HCT116 (cell line): ENCODE results near the gene INTS12. TPM values are rescaled to one million over a fixed set of nuclear protein-coding genes. Genes with fewer than 3 reads are reported as not detected.

ENCODE experiments used
- ATAC-seq: fragments of 200-7000 bp; cut with Tn5 transposase; 2 replicates; pipeline ENCODE4 v1.9.1; 2020; ENCODE audit warnings: mild to moderate bottlenecking, moderate library complexity
- BruUV-seq: library from RNA; stranded (reverse); fragments of 400-500 nt; replicated peaks from 2 replicates; lab custom pipeline; 2021; lab: Mats Ljungman, UMichigan
- CTCF ChIA-PET: fragments of 300-600 bp; sonication (Branson Sonifier 250); formaldehyde crosslinking; loops from one replicate; lab custom pipeline; 2021; ENCODE audit warnings: antibody characterized with exemption; lab: Charles Lee
- POLR2A ChIA-PET: fragments of 300-600, 350-600 bp; sonication (Branson Sonifier 250); formaldehyde crosslinking; loops from one replicate; lab custom pipeline; 2021; ENCODE audit warnings: antibody characterized with exemption; lab: Charles Lee
- RAD21 ChIA-PET, 2 experiments: fragments of 300-600 bp; sonication (Branson Sonifier 250); formaldehyde crosslinking; loops; one replicate each; lab custom pipeline; 2023; ENCODE audit warnings: low total read pairs in 2 of 2; ENCODE audit not compliant: uncharacterized antibody in 2 of 2, unreplicated experiment in 2 of 2, low non-redundant PET in 1 of 2; lab: Charles Lee
- DNase-seq: peaks from one replicate; pipeline ENCODE4 v3.0.0-alpha.2; 2010; ENCODE audit warnings: low read depth, low spot score
- H2AFZ ChIP-seq: fragments of 200-600 bp; shearing (Covaris generic), sonication (generic); 2 replicates; pipeline ENCODE4 v1.6.1; 2017; ENCODE audit warnings: low read depth, mixed run types, mixed read lengths, antibody characterized with exemption, low read length; ENCODE audit not compliant: poor library complexity, severe bottlenecking
- H3K27ac ChIP-seq: 2 replicates; pipeline ENCODE4 v1.5.1; 2012; ENCODE audit warnings: low read depth, low read length
- H3K27me3 ChIP-seq: fragments of 200-600 bp; sonication (generic); 2 replicates; pipeline ENCODE4 v1.6.1; 2016; ENCODE audit warnings: mixed run types, low read length, mixed read lengths; ENCODE audit not compliant: insufficient read depth
- H3K36me3 ChIP-seq, 2 experiments: fragments of 200-500 bp in 1 of 2; fragments of 200-600 bp in 1 of 2; sonication (Bioruptor generic) in 1 of 2; sonication (generic) in 1 of 2; 2 replicates each; pipeline versions ENCODE4 v1.5.1 to v1.6.1; 2014 to 2016; ENCODE audit warnings: low read length in 2 of 2, inconsistent platforms in 1 of 2, mixed read lengths in 1 of 2, mixed run types in 1 of 2; ENCODE audit not compliant: insufficient read depth in 2 of 2, control insufficient read depth in 1 of 2
- H3K4me1 ChIP-seq, 2 experiments: fragments of 200-600 bp in 1 of 2; sonication (generic) in 1 of 2; 2 replicates each; pipeline versions ENCODE4 v1.5.1 to v1.6.1; 2012 to 2017; ENCODE audit warnings: low read length in 2 of 2, inconsistent platforms in 1 of 2, mild to moderate bottlenecking in 1 of 2, mixed read lengths in 1 of 2, mixed run types in 1 of 2, moderate library complexity in 1 of 2; ENCODE audit not compliant: insufficient read depth in 2 of 2, control insufficient read depth in 1 of 2
- H3K4me2 ChIP-seq: fragments of 200-600 bp; sonication (generic); 2 replicates; pipeline ENCODE4 v1.6.1; 2017; ENCODE audit warnings: mixed run types, low read length, mixed read lengths
- H3K4me3 ChIP-seq, 2 experiments: fragments of 200-600 bp in 1 of 2; sonication (generic) in 1 of 2; replicated peaks in 1 of 2; 2 replicates each; pipeline ENCODE4 v1.5.1; 2011 to 2016; ENCODE audit warnings: low read length in 2 of 2, control low read depth in 1 of 2, low read depth in 1 of 2, mild to moderate bottlenecking in 1 of 2, mixed read lengths in 1 of 2, mixed run types in 1 of 2
- H3K79me2 ChIP-seq: fragments of 200-600 bp; sonication (generic); 2 replicates; pipeline ENCODE4 v1.6.1; 2017; ENCODE audit warnings: mild to moderate bottlenecking, mixed run types, low read length, moderate library complexity, mixed read lengths; ENCODE audit not compliant: insufficient read depth
- H3K9ac ChIP-seq: fragments of 200-600 bp; sonication (generic); 2 replicates; pipeline ENCODE4 v1.6.1; 2016; ENCODE audit warnings: low read length, mixed read lengths
- H3K9me2 ChIP-seq: fragments of 200-600 bp; sonication (generic), shearing (Covaris generic); 2 replicates; pipeline ENCODE4 v1.6.1; 2017; ENCODE audit warnings: mixed run types, mild to moderate bottlenecking, moderate library complexity; ENCODE audit not compliant: insufficient read depth
- H3K9me3 ChIP-seq, 2 experiments: fragments of 200-500 bp in 1 of 2; fragments of 200-600 bp in 1 of 2; sonication (Bioruptor generic) in 1 of 2; sonication (generic) in 1 of 2; 2 replicates each; pipeline ENCODE4 v1.6.1; 2014 to 2017; ENCODE audit warnings: low read length in 2 of 2, mixed read lengths in 2 of 2, inconsistent platforms in 1 of 2, low read depth in 1 of 2, mild to moderate bottlenecking in 1 of 2, mixed run types in 1 of 2, moderate library complexity in 1 of 2; ENCODE audit not compliant: control insufficient read depth in 1 of 2, insufficient read depth in 1 of 2
- H4K20me1 ChIP-seq: fragments of 200-600 bp; sonication (generic), shearing (Covaris generic); 2 replicates; pipeline ENCODE4 v1.6.1; 2017; ENCODE audit warnings: mixed run types, mild to moderate bottlenecking, moderate library complexity; ENCODE audit not compliant: insufficient read depth
- CBX3 ChIP-seq: IDR thresholded peaks from 2 replicates; pipeline ENCODE4 v1.6.1; 2012; ENCODE audit warnings: low read depth
- EGR1 ChIP-seq: IDR thresholded peaks from 2 replicates; pipeline ENCODE4 v1.6.1; 2012; ENCODE audit warnings: low read depth
- ELF1 ChIP-seq: IDR thresholded peaks from 2 replicates; pipeline ENCODE4 v1.6.1; 2012; ENCODE audit warnings: low read depth, borderline replicate concordance
- EZH2 ChIP-seq: fragments of 200-600 bp; sonication (generic); IDR thresholded peaks from 2 replicates; pipeline ENCODE4 v1.6.1; 2017; ENCODE audit warnings: antibody characterized with exemption, mixed run types
- EZH2phosphoT487 ChIP-seq: fragments of 200-600 bp; IDR thresholded peaks from 2 replicates; pipeline ENCODE4 v1.6.1; 2018; ENCODE audit warnings: antibody characterized with exemption, borderline replicate concordance
- FOSL1 ChIP-seq: IDR thresholded peaks from 2 replicates; pipeline ENCODE4 v1.6.1; 2012; ENCODE audit warnings: low read depth
- JUND ChIP-seq: IDR thresholded peaks from 2 replicates; pipeline ENCODE4 v1.6.1; 2012
- RAD21 ChIP-seq: IDR thresholded peaks from 2 replicates; pipeline ENCODE4 v1.6.1; 2012; ENCODE audit warnings: low read depth, mild to moderate bottlenecking
- SIN3A ChIP-seq: IDR thresholded peaks from 2 replicates; pipeline ENCODE4 v1.6.1; 2012; ENCODE audit warnings: low read depth
- SP1 ChIP-seq: IDR thresholded peaks from 2 replicates; pipeline ENCODE4 v1.6.1; 2012; ENCODE audit warnings: low read depth
- TCF7L2 ChIP-seq: IDR thresholded peaks from 2 replicates; pipeline ENCODE4 v1.7.0; 2011; ENCODE audit warnings: borderline replicate concordance, inconsistent platforms; ENCODE audit not compliant: insufficient read depth, insufficient read length; ENCODE audit errors: extremely low read depth
- intact Hi-C: fragments of 100-400 bp; cut with micrococcal nuclease; formaldehyde crosslinking; loops from 2 replicates; pipeline ENCODE4 v1.10.0; 2022
- total RNA-seq: library from RNA; stranded (reverse); gene quantifications from one replicate; pipeline ENCODE4 v1.2.1, GENCODE V29; 2021; ENCODE audit not compliant: unreplicated experiment
- TF ChIP-seq, protein P1 (sequence below), 3 experiments: fragments of 200-600 bp in 1 of 3; sonication (generic) in 1 of 3; IDR thresholded peaks in 2 of 3; conservative IDR thresholded peaks in 1 of 3; 2 replicates each; pipeline ENCODE4 v1.5.1; 2012 to 2017; ENCODE audit warnings: low read depth in 2 of 3, low read length in 2 of 3, antibody characterized with exemption in 1 of 3, borderline replicate concordance in 1 of 3, control low read depth in 1 of 3, mild to moderate bottlenecking in 1 of 3, mixed read lengths in 1 of 3, mixed run types in 1 of 3, moderate library complexity in 1 of 3; ENCODE audit not compliant: insufficient read depth in 1 of 3
- TF ChIP-seq, protein P2 (sequence below): IDR thresholded peaks from 2 replicates; pipeline ENCODE4 v1.6.1; 2012; ENCODE audit warnings: low read depth
- TF ChIP-seq, protein P3 (sequence below): IDR thresholded peaks from 2 replicates; pipeline ENCODE4 v1.6.1; 2011; ENCODE audit warnings: mild to moderate bottlenecking, low read length, moderate library complexity; ENCODE audit not compliant: insufficient replicate concordance; ENCODE audit errors: extremely low read depth

Gene INTS12
- total RNA-seq, 1 experiment from 2014 or later = 18.5 TPM

DNA sequence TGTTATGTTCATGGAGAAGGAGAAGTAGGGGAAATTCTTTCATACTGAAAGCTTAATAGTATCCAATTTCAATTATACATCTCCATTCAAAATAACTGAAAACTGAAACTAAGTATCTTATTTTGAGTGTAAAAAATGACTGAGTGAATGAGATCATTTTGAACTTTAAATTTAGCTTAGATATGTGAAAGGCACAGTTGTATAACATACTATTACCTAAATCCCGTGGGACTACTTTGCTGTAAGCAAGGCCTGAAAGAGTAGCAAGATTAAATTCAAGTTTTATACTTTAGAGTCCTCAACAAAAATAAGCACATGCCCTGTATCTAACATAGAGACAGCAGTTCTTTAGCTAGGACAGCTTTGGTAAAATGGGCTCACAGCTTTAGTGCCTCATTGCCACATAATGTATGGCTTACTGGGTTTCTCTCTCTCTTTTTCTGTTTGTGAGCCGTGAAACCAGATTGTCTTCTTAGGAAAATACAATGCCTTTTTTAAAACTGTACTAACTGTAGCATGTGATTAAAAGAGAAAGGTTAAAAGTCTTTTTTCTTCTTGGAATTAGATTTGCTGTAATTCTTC, 43.3 kb upstream of the INTS12 start:
- RAD21 ChIA-PET = no interaction called here
- no peaks in the 10 kb centered on the region for H4K20me1 ChIP-seq
- H3K79me2 ChIP-seq = no peaks in the 10 kb centered on the region
- H3K4me3 ChIP-seq = no peak overlapping the region
- H3K9me2 ChIP-seq = no peaks in the 10 kb centered on the region
- no peak for DNase-seq
- H3K4me1 ChIP-seq = no peaks in the 10 kb centered on the region
- CTCF ChIA-PET = no interaction called here
- no peak overlapping the region for H3K4me2 ChIP-seq
- H3K9me3 ChIP-seq = no peaks in the 10 kb centered on the region
- POLR2A ChIA-PET = no interaction called here
- H3K36me3 ChIP-seq = no peaks in the 10 kb centered on the region
- no peaks in the 10 kb centered on the region for H3K27me3 ChIP-seq
- H2AFZ ChIP-seq = no peak overlapping the region
- TF ChIP-seq, protein P1, sequence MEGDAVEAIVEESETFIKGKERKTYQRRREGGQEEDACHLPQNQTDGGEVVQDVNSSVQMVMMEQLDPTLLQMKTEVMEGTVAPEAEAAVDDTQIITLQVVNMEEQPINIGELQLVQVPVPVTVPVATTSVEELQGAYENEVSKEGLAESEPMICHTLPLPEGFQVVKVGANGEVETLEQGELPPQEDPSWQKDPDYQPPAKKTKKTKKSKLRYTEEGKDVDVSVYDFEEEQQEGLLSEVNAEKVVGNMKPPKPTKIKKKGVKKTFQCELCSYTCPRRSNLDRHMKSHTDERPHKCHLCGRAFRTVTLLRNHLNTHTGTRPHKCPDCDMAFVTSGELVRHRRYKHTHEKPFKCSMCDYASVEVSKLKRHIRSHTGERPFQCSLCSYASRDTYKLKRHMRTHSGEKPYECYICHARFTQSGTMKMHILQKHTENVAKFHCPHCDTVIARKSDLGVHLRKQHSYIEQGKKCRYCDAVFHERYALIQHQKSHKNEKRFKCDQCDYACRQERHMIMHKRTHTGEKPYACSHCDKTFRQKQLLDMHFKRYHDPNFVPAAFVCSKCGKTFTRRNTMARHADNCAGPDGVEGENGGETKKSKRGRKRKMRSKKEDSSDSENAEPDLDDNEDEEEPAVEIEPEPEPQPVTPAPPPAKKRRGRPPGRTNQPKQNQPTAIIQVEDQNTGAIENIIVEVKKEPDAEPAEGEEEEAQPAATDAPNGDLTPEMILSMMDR (IDR thresholded peaks at IDR 0.05 in 2 of 3, conservative IDR thresholded peaks at IDR 0.05 in 1 of 3; ENCODE audit: borderline replicate concordance in 1 of 3, insufficient read depth in 1 of 3, low read depth in 2 of 3, low read length in 2 of 3) = no peak
- TF ChIP-seq CBX3 = no peak
- TF ChIP-seq, protein P2, sequence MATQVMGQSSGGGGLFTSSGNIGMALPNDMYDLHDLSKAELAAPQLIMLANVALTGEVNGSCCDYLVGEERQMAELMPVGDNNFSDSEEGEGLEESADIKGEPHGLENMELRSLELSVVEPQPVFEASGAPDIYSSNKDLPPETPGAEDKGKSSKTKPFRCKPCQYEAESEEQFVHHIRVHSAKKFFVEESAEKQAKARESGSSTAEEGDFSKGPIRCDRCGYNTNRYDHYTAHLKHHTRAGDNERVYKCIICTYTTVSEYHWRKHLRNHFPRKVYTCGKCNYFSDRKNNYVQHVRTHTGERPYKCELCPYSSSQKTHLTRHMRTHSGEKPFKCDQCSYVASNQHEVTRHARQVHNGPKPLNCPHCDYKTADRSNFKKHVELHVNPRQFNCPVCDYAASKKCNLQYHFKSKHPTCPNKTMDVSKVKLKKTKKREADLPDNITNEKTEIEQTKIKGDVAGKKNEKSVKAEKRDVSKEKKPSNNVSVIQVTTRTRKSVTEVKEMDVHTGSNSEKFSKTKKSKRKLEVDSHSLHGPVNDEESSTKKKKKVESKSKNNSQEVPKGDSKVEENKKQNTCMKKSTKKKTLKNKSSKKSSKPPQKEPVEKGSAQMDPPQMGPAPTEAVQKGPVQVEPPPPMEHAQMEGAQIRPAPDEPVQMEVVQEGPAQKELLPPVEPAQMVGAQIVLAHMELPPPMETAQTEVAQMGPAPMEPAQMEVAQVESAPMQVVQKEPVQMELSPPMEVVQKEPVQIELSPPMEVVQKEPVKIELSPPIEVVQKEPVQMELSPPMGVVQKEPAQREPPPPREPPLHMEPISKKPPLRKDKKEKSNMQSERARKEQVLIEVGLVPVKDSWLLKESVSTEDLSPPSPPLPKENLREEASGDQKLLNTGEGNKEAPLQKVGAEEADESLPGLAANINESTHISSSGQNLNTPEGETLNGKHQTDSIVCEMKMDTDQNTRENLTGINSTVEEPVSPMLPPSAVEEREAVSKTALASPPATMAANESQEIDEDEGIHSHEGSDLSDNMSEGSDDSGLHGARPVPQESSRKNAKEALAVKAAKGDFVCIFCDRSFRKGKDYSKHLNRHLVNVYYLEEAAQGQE = no peak
- no peak for TF ChIP-seq EZH2
- TF ChIP-seq EGR1 = no peak
- no peak for TF ChIP-seq TCF7L2
- TF ChIP-seq, protein P3, sequence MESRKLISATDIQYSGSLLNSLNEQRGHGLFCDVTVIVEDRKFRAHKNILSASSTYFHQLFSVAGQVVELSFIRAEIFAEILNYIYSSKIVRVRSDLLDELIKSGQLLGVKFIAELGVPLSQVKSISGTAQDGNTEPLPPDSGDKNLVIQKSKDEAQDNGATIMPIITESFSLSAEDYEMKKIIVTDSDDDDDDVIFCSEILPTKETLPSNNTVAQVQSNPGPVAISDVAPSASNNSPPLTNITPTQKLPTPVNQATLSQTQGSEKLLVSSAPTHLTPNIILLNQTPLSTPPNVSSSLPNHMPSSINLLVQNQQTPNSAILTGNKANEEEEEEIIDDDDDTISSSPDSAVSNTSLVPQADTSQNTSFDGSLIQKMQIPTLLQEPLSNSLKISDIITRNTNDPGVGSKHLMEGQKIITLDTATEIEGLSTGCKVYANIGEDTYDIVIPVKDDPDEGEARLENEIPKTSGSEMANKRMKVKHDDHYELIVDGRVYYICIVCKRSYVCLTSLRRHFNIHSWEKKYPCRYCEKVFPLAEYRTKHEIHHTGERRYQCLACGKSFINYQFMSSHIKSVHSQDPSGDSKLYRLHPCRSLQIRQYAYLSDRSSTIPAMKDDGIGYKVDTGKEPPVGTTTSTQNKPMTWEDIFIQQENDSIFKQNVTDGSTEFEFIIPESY = no peak
- no peak for TF ChIP-seq SIN3A
- TF ChIP-seq RAD21 = no peak
- no peak for TF ChIP-seq ELF1
- no peak for TF ChIP-seq FOSL1
- TF ChIP-seq JUND = no peak
- TF ChIP-seq SP1 = no peak
- no peak for TF ChIP-seq EZH2phosphoT487
- H3K27ac ChIP-seq = no peak overlapping the region
- ATAC-seq = no peak
- H3K9ac ChIP-seq = no peak overlapping the region
- no TSS peak for BruUV-seq
- intact Hi-C loops = no loop called here
